GM21423 (cell line): ENCODE results near the gene PRR4.

Experiments used
- ATAC-seq: cut with Tn5 transposase; IDR thresholded peaks from one replicate; pipeline ENCODE4 v1.9.1; 2021; ENCODE audit warnings: mild to moderate bottlenecking, moderate library complexity; ENCODE audit not compliant: unreplicated experiment

Gene PRR4

GRCh38 chr12:10849425-10849878 lies at the start of gene PRR4:
Gene PRR4, minus strand, starts transcription at chr12:10849475. Its CDS starts 38 bp downstream, at chr12:10849437.
- ATAC-seq = no peak

- no peak for ATAC-seq
Observed at GRCh38 chr12:10896854-10897253, 47.6 kb upstream of the PRR4 start.

DNA sequence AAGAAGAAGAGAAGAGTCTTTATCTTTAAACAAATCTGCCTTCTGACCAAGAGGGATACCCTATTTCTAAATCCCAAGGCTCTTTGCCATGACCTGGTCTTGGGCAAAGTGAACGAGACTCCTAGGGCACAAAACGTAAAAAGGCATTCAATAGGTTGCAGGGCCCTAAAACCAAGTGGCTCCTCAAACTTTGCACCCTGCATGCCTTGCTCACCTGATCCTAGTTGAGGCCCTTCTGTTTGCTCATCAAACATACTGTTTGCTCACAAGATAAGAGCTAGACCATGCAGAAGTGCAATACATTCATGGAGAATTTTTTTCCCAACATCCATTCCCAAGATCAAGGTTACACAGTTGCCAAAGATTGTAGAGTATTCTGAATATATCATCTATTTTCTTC lies 42.7 kb upstream of the PRR4 start:
- ATAC-seq = no peak

DNA sequence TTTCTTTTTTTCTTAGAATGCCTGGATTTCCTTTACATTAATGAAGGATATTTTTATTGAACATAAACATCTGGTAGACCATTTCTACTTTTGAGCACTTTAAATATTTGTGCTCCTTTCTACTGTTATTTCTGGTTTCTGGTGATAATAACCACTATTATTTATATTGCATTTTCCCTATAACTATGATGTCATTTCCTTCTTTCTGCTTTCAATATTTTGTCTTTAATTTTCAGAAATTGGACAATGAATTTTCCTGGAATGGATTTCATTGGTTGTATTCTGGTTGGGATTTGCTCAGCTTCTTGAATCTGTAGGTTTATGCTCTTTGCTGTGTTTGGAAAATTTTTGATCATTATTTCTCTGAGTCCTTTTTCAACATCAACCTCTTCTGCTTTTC lies 40.0 kb upstream of the PRR4 start:
- ATAC-seq = no peak

- ATAC-seq = no peak
Observed at GRCh38 chr12:10884086-10884725, 34.9 kb upstream of the PRR4 start, which contains the start of gene PRH1. Gene PRH1, minus strand, starts transcription at chr12:10884255. Its CDS starts 38 bp downstream, at chr12:10884217.

GRCh38 chr12:10873378-10873777 lies 24.1 kb upstream of the PRR4 start:
- ATAC-seq = no peak

GRCh38 chr12:10867381-10867780 lies 18.1 kb upstream of the PRR4 start:
- no peak for ATAC-seq

DNA sequence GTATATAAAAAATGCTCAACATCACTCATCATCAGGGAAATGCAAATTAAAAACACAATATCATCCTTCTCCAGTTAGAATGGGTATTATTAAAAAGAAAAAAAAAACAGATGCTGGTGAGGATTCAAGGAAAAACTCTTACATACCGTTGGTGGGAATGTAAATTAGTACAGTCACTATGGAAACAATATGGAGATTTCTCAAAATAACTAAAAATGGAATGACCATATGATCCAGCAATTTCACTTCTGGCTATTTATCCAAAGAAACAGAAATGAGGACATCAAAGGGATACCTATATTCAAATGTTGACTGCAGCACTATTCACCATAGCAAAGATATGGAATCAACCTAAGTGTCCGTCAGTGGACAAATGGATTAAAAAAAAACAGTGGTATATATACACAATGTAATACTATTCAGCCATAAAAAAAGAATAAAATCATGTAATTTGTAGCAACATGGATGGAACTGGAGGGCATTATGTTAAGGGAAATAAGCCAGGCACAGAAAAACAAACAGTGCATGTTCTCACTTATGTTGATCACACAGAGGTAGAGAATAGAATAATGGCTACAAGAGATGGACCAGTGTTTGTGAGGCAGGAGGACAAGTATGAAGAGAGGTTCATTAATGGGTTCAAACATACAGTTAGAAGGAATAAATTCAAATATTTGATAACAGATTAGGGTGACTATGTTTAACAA lies 14.4 kb upstream of the PRR4 start:
- ATAC-seq = no peak

GRCh38 chr12:10861366-10861765 lies 12.1 kb upstream of the PRR4 start:
- ATAC-seq = no peak

DNA sequence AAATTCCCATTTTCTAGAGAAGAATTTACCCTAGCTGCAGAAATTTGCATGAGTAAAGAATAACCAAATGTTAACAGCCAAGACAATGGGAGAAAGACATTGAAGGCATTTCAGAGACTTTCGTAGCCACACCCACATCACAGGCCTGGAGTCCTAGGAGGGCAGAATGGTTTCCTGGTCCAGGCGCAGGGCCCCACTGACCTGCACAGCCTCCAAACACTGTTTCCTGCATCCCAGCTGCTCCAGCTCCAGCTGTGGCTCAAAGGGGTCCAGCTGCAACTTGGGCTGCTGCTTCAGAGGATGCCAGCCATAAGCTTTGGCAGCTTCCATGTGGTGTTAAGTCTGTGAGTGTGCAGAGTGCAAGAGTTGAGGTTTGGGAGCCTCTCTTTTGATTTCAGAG lies 6.5 kb upstream of the PRR4 start:
- ATAC-seq = no peak

- ATAC-seq = no peak
Observed at GRCh38 chr12:10853776-10854175, 4.5 kb upstream of the PRR4 start.

DNA sequence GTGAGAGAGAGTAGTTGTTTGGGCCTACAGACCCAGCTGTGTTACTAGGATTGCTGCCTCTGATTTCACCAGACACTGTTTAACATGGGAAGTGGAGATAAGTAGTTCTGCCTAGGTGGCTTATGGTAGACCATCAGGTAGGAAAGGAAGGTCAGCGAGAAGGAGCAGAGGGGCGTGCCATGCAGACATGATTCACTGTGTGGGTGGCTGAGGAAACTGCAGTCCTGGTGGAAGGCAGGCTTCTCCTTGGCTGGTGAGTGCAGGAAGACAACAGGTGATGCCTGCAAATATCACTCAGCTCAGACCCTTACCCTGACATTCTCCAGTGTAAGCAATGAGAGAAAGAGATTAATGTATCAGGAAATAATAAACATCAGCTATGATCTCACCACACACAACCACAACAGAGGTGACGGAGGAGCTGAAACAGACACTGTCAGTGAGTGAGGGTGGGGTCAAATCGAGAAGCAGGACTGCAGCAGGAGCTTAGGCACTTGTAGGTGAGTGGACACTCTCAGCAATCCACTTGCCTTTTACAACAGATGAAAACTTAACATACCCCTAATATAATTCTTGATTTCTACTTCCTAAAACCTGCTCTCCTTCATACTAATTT lies 2.1 kb upstream of the PRR4 start:
- ATAC-seq = no peak

DNA sequence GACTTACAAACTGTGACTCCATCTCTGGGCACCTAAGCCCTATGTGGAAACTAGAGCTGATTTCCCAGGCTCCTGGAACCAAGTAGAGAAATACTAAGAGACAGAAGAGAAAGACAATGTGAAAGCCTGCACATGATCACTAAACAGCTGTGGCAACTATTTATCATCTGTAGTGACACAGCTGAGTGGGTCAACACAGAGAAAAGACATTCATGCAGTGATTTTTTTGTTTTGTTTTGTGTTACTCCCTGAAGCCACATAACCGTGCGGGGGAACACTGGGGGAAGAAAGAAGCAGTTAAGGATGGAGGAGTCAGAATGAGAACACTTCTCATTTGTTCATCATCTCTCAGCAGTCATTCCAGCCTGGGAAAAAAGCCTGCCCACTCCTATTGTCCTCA lies 1.5 kb downstream of the PRR4 start:
- no peak for ATAC-seq

GRCh38 chr12:10842862-10843261 lies 6.4 kb downstream of the PRR4 start:
- ATAC-seq = no peak

- ATAC-seq = no peak
Observed at GRCh38 chr12:10838461-10838860, 10.8 kb downstream of the PRR4 start.

- ATAC-seq = no peak
Observed at GRCh38 chr12:10829994-10830393, 19.3 kb downstream of the PRR4 start.

- ATAC-seq = no peak
Observed at GRCh38 chr12:10826258-10826657, 23.0 kb downstream of the PRR4 start, which contains the start of gene TAS2R10. Gene TAS2R10, minus strand, starts transcription at chr12:10826358. Its CDS starts 89 bp downstream, at chr12:10826269.

DNA sequence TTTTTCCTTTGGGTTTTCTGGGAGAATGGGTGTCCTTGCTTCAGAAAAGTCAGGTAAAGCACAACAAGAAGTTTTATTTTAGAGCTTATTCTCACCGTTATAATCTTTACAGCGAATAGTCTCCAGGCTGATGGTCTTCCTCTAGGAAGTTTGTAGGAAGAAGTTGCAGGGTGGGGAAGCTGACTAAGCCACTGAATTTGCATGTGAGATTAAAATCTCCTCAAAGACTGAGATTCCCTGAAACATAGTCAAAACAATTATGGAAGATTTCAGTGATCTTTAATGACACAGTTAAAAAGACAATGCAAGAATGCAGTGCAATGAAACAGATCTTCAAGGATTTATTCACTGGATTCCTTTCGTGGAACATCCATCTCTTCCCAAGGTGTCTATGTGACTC lies 24.3 kb downstream of the PRR4 start:
- ATAC-seq = no peak

- ATAC-seq = no peak
Observed at GRCh38 chr12:10811883-10812536, 37.3 kb downstream of the PRR4 start.

- no peak for ATAC-seq
Observed at GRCh38 chr12:10810068-10810467, 39.2 kb downstream of the PRR4 start, which contains the start of gene TAS2R9. Gene TAS2R9, minus strand, starts transcription at chr12:10810168. Its CDS starts 93 bp downstream, at chr12:10810075.

- ATAC-seq = no peak
Observed at GRCh38 chr12:10807186-10807585, 42.1 kb downstream of the PRR4 start, which contains the start of gene TAS2R8. Gene TAS2R8, minus strand, starts transcription at chr12:10807286. Its CDS starts 306 bp downstream, at chr12:10806980.
